HepG2 (cell line): ENCODE results near the gene FOXD2.

Source experiments
- BHLHE40 ChIP-seq: IDR thresholded peaks from 2 replicates; pipeline ENCODE4 v1.6.1; 2011; ENCODE audit warnings: low read length, improper control_type of control experiment
- RAD21 ChIP-seq: fragments of 450-650 bp; formaldehyde crosslinking; IDR thresholded peaks from 2 replicates; pipeline ENCODE4 v1.5.0; 2020; ENCODE audit warnings: mild to moderate bottlenecking
- ZKSCAN8 ChIP-seq: IDR thresholded peaks from 2 replicates; pipeline ENCODE4 v1.6.1; 2016; ENCODE audit warnings: borderline replicate concordance, missing genetic modification reagents, missing compliant biosample characterization
- ZNF383 ChIP-seq: sonication (generic); formaldehyde crosslinking; IDR thresholded peaks from 2 replicates; pipeline ENCODE4 v1.4.0; 2020; ENCODE audit warnings: missing genetic modification reagents, mild to moderate bottlenecking, borderline replicate concordance
- TF ChIP-seq, protein P1 (sequence below): sonication (generic); formaldehyde crosslinking; IDR thresholded peaks from 2 replicates; pipeline ENCODE4 v1.4.0; 2020; ENCODE audit warnings: missing genetic modification reagents
- TF ChIP-seq, protein P2 (sequence below): sonication (generic); formaldehyde crosslinking; IDR thresholded peaks from 2 replicates; pipeline ENCODE4 v1.4.0; 2020; ENCODE audit warnings: missing genetic modification reagents, borderline replicate concordance
- TF ChIP-seq, protein P3 (sequence below): sonication (generic); formaldehyde crosslinking; IDR thresholded peaks from 2 replicates; pipeline ENCODE4 v1.5.0; 2020; ENCODE audit warnings: mild to moderate bottlenecking, missing genetic modification reagents, moderate library complexity

DNA sequence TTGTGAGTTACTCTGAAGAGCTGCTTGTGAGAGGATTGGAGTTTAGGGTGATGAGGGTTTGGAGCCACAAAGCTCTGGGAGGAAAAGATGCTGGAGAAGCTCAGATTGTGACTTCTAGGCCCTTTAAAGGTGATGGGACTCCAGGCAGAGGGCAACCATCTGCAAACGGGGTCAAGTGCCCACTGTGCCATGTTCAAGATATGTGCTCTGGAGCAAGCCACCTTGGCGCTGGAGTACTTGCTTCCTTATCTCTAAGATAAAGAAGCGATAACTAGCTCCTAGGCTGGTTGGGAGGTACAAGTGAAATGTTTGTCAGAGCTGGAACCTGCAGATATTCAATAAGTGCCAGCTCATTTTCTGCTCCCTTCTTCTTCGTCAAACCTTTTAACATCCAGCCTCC lies 36.1 kb upstream of the FOXD2 start:
- TF ChIP-seq, protein P1, sequence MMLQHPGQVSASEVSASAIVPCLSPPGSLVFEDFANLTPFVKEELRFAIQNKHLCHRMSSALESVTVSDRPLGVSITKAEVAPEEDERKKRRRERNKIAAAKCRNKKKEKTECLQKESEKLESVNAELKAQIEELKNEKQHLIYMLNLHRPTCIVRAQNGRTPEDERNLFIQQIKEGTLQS (CRISPR knock-in tag) = no peak
- TF ChIP-seq RAD21 (no peak), ZNF383 (CRISPR knock-in tag) (no peak), ZKSCAN8 (CRISPR knock-in tag) (no peak), BHLHE40 (no peak)
- TF ChIP-seq, protein P2, sequence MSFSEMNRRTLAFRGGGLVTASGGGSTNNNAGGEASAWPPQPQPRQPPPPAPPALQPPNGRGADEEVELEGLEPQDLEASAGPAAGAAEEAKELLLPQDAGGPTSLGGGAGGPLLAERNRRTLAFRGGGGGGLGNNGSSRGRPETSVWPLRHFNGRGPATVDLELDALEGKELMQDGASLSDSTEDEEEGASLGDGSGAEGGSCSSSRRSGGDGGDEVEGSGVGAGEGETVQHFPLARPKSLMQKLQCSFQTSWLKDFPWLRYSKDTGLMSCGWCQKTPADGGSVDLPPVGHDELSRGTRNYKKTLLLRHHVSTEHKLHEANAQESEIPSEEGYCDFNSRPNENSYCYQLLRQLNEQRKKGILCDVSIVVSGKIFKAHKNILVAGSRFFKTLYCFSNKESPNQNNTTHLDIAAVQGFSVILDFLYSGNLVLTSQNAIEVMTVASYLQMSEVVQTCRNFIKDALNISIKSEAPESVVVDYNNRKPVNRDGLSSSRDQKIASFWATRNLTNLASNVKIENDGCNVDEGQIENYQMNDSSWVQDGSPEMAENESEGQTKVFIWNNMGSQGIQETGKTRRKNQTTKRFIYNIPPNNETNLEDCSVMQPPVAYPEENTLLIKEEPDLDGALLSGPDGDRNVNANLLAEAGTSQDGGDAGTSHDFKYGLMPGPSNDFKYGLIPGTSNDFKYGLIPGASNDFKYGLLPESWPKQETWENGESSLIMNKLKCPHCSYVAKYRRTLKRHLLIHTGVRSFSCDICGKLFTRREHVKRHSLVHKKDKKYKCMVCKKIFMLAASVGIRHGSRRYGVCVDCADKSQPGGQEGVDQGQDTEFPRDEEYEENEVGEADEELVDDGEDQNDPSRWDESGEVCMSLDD = no peak
- TF ChIP-seq, protein P3, sequence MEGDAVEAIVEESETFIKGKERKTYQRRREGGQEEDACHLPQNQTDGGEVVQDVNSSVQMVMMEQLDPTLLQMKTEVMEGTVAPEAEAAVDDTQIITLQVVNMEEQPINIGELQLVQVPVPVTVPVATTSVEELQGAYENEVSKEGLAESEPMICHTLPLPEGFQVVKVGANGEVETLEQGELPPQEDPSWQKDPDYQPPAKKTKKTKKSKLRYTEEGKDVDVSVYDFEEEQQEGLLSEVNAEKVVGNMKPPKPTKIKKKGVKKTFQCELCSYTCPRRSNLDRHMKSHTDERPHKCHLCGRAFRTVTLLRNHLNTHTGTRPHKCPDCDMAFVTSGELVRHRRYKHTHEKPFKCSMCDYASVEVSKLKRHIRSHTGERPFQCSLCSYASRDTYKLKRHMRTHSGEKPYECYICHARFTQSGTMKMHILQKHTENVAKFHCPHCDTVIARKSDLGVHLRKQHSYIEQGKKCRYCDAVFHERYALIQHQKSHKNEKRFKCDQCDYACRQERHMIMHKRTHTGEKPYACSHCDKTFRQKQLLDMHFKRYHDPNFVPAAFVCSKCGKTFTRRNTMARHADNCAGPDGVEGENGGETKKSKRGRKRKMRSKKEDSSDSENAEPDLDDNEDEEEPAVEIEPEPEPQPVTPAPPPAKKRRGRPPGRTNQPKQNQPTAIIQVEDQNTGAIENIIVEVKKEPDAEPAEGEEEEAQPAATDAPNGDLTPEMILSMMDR = no peak
